OCI-LY3 (cell line): ENCODE results near the gene EARS2.

Experiments used
- EZH2phosphoT487 ChIP-seq: fragments of 200-600 bp; shearing (Covaris generic); IDR thresholded peaks from 2 replicates; pipeline ENCODE4 v1.6.1; 2018; ENCODE audit warnings: antibody characterized with exemption, mixed run types, low read depth
- TF ChIP-seq, protein P1 (sequence below): fragments of 200-600, 300-600 bp; sonication (generic); IDR thresholded peaks from 2 replicates; pipeline ENCODE4 v1.5.1; 2014; ENCODE audit warnings: antibody characterized with exemption, low read length, low read depth

- TF ChIP-seq, protein P1, sequence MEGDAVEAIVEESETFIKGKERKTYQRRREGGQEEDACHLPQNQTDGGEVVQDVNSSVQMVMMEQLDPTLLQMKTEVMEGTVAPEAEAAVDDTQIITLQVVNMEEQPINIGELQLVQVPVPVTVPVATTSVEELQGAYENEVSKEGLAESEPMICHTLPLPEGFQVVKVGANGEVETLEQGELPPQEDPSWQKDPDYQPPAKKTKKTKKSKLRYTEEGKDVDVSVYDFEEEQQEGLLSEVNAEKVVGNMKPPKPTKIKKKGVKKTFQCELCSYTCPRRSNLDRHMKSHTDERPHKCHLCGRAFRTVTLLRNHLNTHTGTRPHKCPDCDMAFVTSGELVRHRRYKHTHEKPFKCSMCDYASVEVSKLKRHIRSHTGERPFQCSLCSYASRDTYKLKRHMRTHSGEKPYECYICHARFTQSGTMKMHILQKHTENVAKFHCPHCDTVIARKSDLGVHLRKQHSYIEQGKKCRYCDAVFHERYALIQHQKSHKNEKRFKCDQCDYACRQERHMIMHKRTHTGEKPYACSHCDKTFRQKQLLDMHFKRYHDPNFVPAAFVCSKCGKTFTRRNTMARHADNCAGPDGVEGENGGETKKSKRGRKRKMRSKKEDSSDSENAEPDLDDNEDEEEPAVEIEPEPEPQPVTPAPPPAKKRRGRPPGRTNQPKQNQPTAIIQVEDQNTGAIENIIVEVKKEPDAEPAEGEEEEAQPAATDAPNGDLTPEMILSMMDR, result no peak
- TF ChIP-seq EZH2phosphoT487, result no peak
Measured at GRCh38 chr16:23476289-23476688, 80.9 kb downstream of the EARS2 start.
